Hypothalamus (tissue), 51 donors: ENCODE data around the gene AKT3.
A peak's percentile ranks its signal among the peaks of the same experiment; 100 is the strongest.
"Not testable (repeated sequence)": the region's sequence is repeated elsewhere in the genome, so short reads cannot be mapped to it uniquely, and the experiment has no call there.

Experiments
- DNase-seq, 51 donors: peaks; one replicate each; lab custom pipeline; 2025; lab: John Stamatoyannopoulos, UW

Gene AKT3

GRCh38 chr1:243842978-243843511 lies 7.0 kb downstream of the AKT3 start:
- DNase-seq: peak in 1 of 51 donors; percentile 12

- no peak for DNase-seq
These were observed 7.9 kb downstream of the AKT3 start for GRCh38 chr1:243842161-243842560.

GRCh38 chr1:243841507-243841906 lies 8.5 kb downstream of the AKT3 start:
- no peak for DNase-seq

- DNase-seq: no peak
These were observed 12.0 kb downstream of the AKT3 start for GRCh38 chr1:243837907-243838535.

- no peak for DNase-seq
These were observed 15.9 kb downstream of the AKT3 start for GRCh38 chr1:243834130-243834529.

GRCh38 chr1:243831463-243831862 lies 18.6 kb downstream of the AKT3 start:
- no peak for DNase-seq

- DNase-seq: no peak
These were observed 22.8 kb downstream of the AKT3 start for GRCh38 chr1:243827206-243827605.

- DNase-seq: not testable (repeated sequence)
These were observed 25.1 kb downstream of the AKT3 start for GRCh38 chr1:243824907-243825306.

- DNase-seq: no peak
These were observed 28.8 kb downstream of the AKT3 start for GRCh38 chr1:243821177-243821680.

GRCh38 chr1:243819438-243819839 lies 30.6 kb downstream of the AKT3 start:
- DNase-seq: no peak

GRCh38 chr1:243818978-243819377 lies 31.1 kb downstream of the AKT3 start:
- DNase-seq: no peak

- DNase-seq: no peak
These were observed 35.3 kb downstream of the AKT3 start for GRCh38 chr1:243814718-243815117.

- not testable (repeated sequence) for DNase-seq
These were observed 42.7 kb downstream of the AKT3 start for GRCh38 chr1:243807346-243807745.

- no peak for DNase-seq
These were observed 43.7 kb downstream of the AKT3 start for GRCh38 chr1:243806310-243806709.

- DNase-seq: no peak
These were observed 47.3 kb downstream of the AKT3 start for GRCh38 chr1:243802736-243803135.

- no peak for DNase-seq
These were observed 48.7 kb downstream of the AKT3 start for GRCh38 chr1:243801378-243801777.

GRCh38 chr1:243799908-243800307 lies 50.1 kb downstream of the AKT3 start:
- DNase-seq: no peak

GRCh38 chr1:243798726-243799125 lies 51.3 kb downstream of the AKT3 start:
- DNase-seq: no peak

- DNase-seq: no peak
These were observed 54.0 kb downstream of the AKT3 start for GRCh38 chr1:243796016-243796415.

GRCh38 chr1:243793298-243793697 lies 56.7 kb downstream of the AKT3 start:
- DNase-seq: no peak

GRCh38 chr1:243792891-243793290 lies 57.2 kb downstream of the AKT3 start:
- DNase-seq: no peak

GRCh38 chr1:243792401-243792800 lies 57.6 kb downstream of the AKT3 start:
- DNase-seq: no peak
